ENCODE measurements around the gene CA9. TPM values are rescaled to one million over a fixed set of nuclear protein-coding genes. Genes with fewer than 3 reads are reported as not detected.
A peak's percentile ranks its signal among the peaks of the same experiment; 100 is the strongest.

Gene CA9
- total and polyA plus RNA-seq, 9 of the 15 experiments (the other 6 are each of a cell fraction or from before 2014, with no cell fraction given), result 0.15 to 10.6 (median 0.60) TPM; not detected in 4

- TF ChIP-seq THRA (IDR thresholded peaks at IDR 0.05) (no peak), DNMT1 (IDR thresholded peaks at IDR 0.05) (no peak), PKNOX1 (IDR thresholded peaks at IDR 0.05) (no peak), KLF10 (CRISPR knock-in tag; IDR thresholded peaks at IDR 0.05) (no peak), ZNF24 (IDR thresholded peaks at IDR 0.05) (no peak), NCOA1 (IDR thresholded peaks at IDR 0.05; ENCODE audit: low read depth) (peak; percentile 35; the same call in 1 of the 2 replicates), MTA3 (IDR thresholded peaks at IDR 0.05; ENCODE audit: borderline replicate concordance) (no peak), NRF1 (conservative IDR thresholded peaks at IDR 0.05 in 1 of 2, IDR thresholded peaks at IDR 0.05 in 1 of 2) (peak; percentile 90 to 92), ELK1 (CRISPR knock-in tag; IDR thresholded peaks at IDR 0.05) (no peak), HNRNPL (IDR thresholded peaks at IDR 0.05; ENCODE audit: low read depth, low read length) (no peak), ATF1 (CRISPR knock-in tag; IDR thresholded peaks at IDR 0.05) (no peak), ATF1 (tag; IDR thresholded peaks at IDR 0.05) (peak; percentile 71), STAT5B (CRISPR knock-in tag; IDR thresholded peaks at IDR 0.05) (no peak), PHF20 (IDR thresholded peaks at IDR 0.05; ENCODE audit: partially characterized antibody) (no peak), POLR2A (conservative IDR thresholded peaks at IDR 0.05) (peak; percentile 57), ZBTB11 (CRISPR knock-in tag; IDR thresholded peaks at IDR 0.05) (peak in 2 of 3 experiments; percentile 72 to 95; a peak in 4 of 6 replicates), PHB2 (IDR thresholded peaks at IDR 0.05; ENCODE audit: low read depth) (no peak), HLTF (IDR thresholded peaks at IDR 0.05) (no peak), ZNF764 (CRISPR knock-in tag; IDR thresholded peaks at IDR 0.05; ENCODE audit: low read depth) (no peak), SRF (CRISPR knock-in tag; IDR thresholded peaks at IDR 0.05) (peak in 1 of 2 experiments; percentile 64; a peak in 2 of 4 replicates), RBM14 (IDR thresholded peaks at IDR 0.05; ENCODE audit: borderline replicate concordance, insufficient read depth, low read depth, low read length) (no peak), SRSF3 (IDR thresholded peaks at IDR 0.05; ENCODE audit: insufficient read depth, low read length) (no peak), ZNF436 (CRISPR knock-in tag; IDR thresholded peaks at IDR 0.05) (no peak), ZNF253 (CRISPR knock-in tag; conservative IDR thresholded peaks at IDR 0.05) (no peak)
Observed at GRCh38 chr9:35646533-35647265, 27.0 kb upstream of the CA9 start (continued).

Data from K562 (cell line).